Measurements from ENCODE around the gene PARL. TPM values are rescaled to one million over a fixed set of nuclear protein-coding genes. Genes with fewer than 3 reads are reported as not detected.
"Not testable (repeated sequence)": the region's sequence is repeated elsewhere in the genome, so short reads cannot be mapped to it uniquely, and the experiment has no call there.

Gene PARL
- total RNA-seq, 1 donor from 2014 or later: 70.5 TPM

GRCh38 chr3:183789826-183790225 is 94.9 kb downstream of the PARL start:
- Mint-ChIP-seq H3K27me3 (ENCODE audit: insufficient read depth, low read depth) (no peaks in the 10 kb centered on the region), H3K4me3 (no peak overlapping the region), H3K9me3 (no peaks in the 10 kb centered on the region), H3K36me3 (peaks cover 50% of the 10 kb centered on the region), H3K4me1 (no peaks in the 10 kb centered on the region), H3K27ac (no peak overlapping the region)
- H3K36me3 ChIP-seq: peaks cover 24% of the 10 kb centered on the region
- no peak for TF ChIP-seq EZH2phosphoT487 (IDR thresholded peaks at IDR 0.05)
- TF ChIP-seq CTCF (IDR thresholded peaks at IDR 0.05): no peak
- TF ChIP-seq EZH2 (IDR thresholded peaks at IDR 0.05): no peak
- no peaks in the 10 kb centered on the region for H3F3A ChIP-seq (ENCODE audit: low read depth)
- H3K4me1 ChIP-seq: no peaks in the 10 kb centered on the region
- H3K27me3 ChIP-seq: no peaks in the 10 kb centered on the region
- no peak overlapping the region for H3K9ac ChIP-seq
- H3K4me2 ChIP-seq: no peak overlapping the region
- H3K79me2 ChIP-seq (ENCODE audit: low read depth): peaks cover 5% of the 10 kb centered on the region
- H4K20me1 ChIP-seq (ENCODE audit: low read depth): no peaks in the 10 kb centered on the region
- no peak for DNase-seq (ENCODE audit: low spot score)
- no peak overlapping the region for H3K4me3 ChIP-seq
- no peaks in the 10 kb centered on the region for H3K9me3 ChIP-seq (ENCODE audit: low read depth)
- H2AFZ ChIP-seq (replicated peaks): no peak overlapping the region
- H3K27ac ChIP-seq: no peak overlapping the region

GRCh38 chr3:183784503-183784902 is 100.2 kb downstream of the PARL start:
- H3K4me3 Mint-ChIP-seq; H3K9me3 ChIP-seq (ENCODE audit: low read depth); H3K4me2 ChIP-seq; H3K4me1 Mint-ChIP-seq; H3K9ac ChIP-seq; H4K20me1 ChIP-seq (ENCODE audit: low read depth); DNase-seq (ENCODE audit: low spot score); H2AFZ ChIP-seq (replicated peaks); H3K27me3 Mint-ChIP-seq (ENCODE audit: insufficient read depth, low read depth); H3K27ac Mint-ChIP-seq; H3K9me3 Mint-ChIP-seq; H3K4me3 ChIP-seq; H3F3A ChIP-seq (ENCODE audit: low read depth); H3K27me3 ChIP-seq; H3K4me1 ChIP-seq; H3K27ac ChIP-seq: not testable (repeated sequence)
- peaks cover 60% of the 10 kb centered on the region for H3K36me3 Mint-ChIP-seq
- Histone ChIP-seq H3K36me3 (peaks cover 29% of the 10 kb centered on the region), H3K79me2 (ENCODE audit: low read depth) (peaks cover 18% of the 10 kb centered on the region)

- Histone ChIP-seq H3K4me3 (no peak overlapping the region), H3K9me3 (ENCODE audit: low read depth) (no peaks in the 10 kb centered on the region), H3K9ac (no peak overlapping the region), H3K79me2 (ENCODE audit: low read depth) (peaks cover 13% of the 10 kb centered on the region), H3F3A (ENCODE audit: low read depth) (no peaks in the 10 kb centered on the region), H2AFZ (replicated peaks) (no peak overlapping the region), H3K27me3 (no peaks in the 10 kb centered on the region), H3K4me1 (no peaks in the 10 kb centered on the region), H3K27ac (no peak overlapping the region), H3K36me3 (peaks cover 22% of the 10 kb centered on the region), H4K20me1 (ENCODE audit: low read depth) (peaks cover 5% of the 10 kb centered on the region), H3K4me2 (no peak overlapping the region)
- H3K27me3 Mint-ChIP-seq (ENCODE audit: insufficient read depth, low read depth): no peaks in the 10 kb centered on the region
- no peaks in the 10 kb centered on the region for H3K9me3 Mint-ChIP-seq
- no peak overlapping the region for H3K27ac Mint-ChIP-seq
- peaks cover 56% of the 10 kb centered on the region for H3K36me3 Mint-ChIP-seq
- H3K4me3 Mint-ChIP-seq: no peak overlapping the region
- TF ChIP-seq EZH2 (IDR thresholded peaks at IDR 0.05): no peak
- no peak for TF ChIP-seq CTCF (IDR thresholded peaks at IDR 0.05)
- TF ChIP-seq EZH2phosphoT487 (IDR thresholded peaks at IDR 0.05): no peak
- DNase-seq (ENCODE audit: low spot score): no peak
- H3K4me1 Mint-ChIP-seq: no peaks in the 10 kb centered on the region
Observed at GRCh38 chr3:183782576-183783276, 102.0 kb downstream of the PARL start.

DNA sequence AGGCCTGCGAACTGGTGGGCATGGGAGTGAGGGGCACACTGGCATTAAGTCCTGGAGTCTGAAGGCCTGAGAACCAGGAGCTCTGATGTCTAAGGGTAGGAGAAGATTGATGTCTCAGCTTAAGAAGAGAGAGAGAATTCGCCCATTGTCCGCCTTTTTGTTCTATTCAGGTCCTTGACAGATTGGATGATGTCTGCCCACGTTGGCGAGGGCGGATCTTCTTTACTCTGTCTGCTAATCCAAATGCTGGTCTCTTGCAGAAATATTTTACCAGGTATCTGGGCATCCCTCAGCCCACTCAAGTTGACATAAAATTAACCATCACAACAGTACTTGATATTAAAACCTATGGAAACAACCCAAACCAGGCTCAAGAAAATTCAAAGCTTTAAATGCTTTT is 103.4 kb downstream of the PARL start:
- Histone ChIP-seq H3K4me2 (no peak overlapping the region), H3K27ac (no peak overlapping the region), H2AFZ (replicated peaks) (no peak overlapping the region), H3K27me3 (no peaks in the 10 kb centered on the region), H3K4me1 (no peaks in the 10 kb centered on the region), H4K20me1 (ENCODE audit: low read depth) (peaks cover 5% of the 10 kb centered on the region), H3K79me2 (ENCODE audit: low read depth) (peaks cover 13% of the 10 kb centered on the region), H3K4me3 (no peak overlapping the region), H3K9me3 (ENCODE audit: low read depth) (no peaks in the 10 kb centered on the region), H3K9ac (no peak overlapping the region), H3K36me3 (peaks cover 14% of the 10 kb centered on the region), H3F3A (ENCODE audit: low read depth) (no peaks in the 10 kb centered on the region)
- peaks cover 51% of the 10 kb centered on the region for H3K36me3 Mint-ChIP-seq
- H3K27me3 Mint-ChIP-seq (ENCODE audit: insufficient read depth, low read depth): no peaks in the 10 kb centered on the region
- no peaks in the 10 kb centered on the region for H3K4me1 Mint-ChIP-seq
- TF ChIP-seq CTCF (IDR thresholded peaks at IDR 0.05) (no peak), EZH2 (IDR thresholded peaks at IDR 0.05) (no peak), EZH2phosphoT487 (IDR thresholded peaks at IDR 0.05) (no peak)
- H3K9me3 Mint-ChIP-seq: no peaks in the 10 kb centered on the region
- no peak overlapping the region for H3K27ac Mint-ChIP-seq
- H3K4me3 Mint-ChIP-seq: no peak overlapping the region
- DNase-seq (ENCODE audit: low spot score): no peak

Measured in neural progenitor cell (in vitro differentiated cells).